ENCODE results near the gene SMARCC2.

Gene SMARCC2

GRCh38 chr12:56221232-56221756 lies 32.0 kb upstream of the SMARCC2 start:
- peak overlapping the region; percentile 93 for H3K27ac ChIP-seq
- H3K27me3 ChIP-seq, result no peaks in the 10 kb centered on the region
- no peak for TF ChIP-seq CTCF (IDR thresholded peaks at IDR 0.05)
- H3K4me3 ChIP-seq (ENCODE audit: low read depth in 1 of 2, low read length in 1 of 2), result peak overlapping the region; percentile 84 to 85
- peaks cover 48% of the 10 kb centered on the region in 2 experiments for H3K4me1 ChIP-seq (ENCODE audit: control insufficient read depth in 1 of 2, insufficient read depth in 1 of 2, low read depth in 1 of 2, low read length in 1 of 2)
- H3K36me3 ChIP-seq, result peaks cover 14% of the 10 kb centered on the region
- no peaks in the 10 kb centered on the region for H3K9me3 ChIP-seq

GRCh38 chr12:56220611-56221231 lies 31.4 kb upstream of the SMARCC2 start:
- no peak for TF ChIP-seq CTCF (IDR thresholded peaks at IDR 0.05)
- peaks cover 19% of the 10 kb centered on the region for H3K36me3 ChIP-seq
- no peaks in the 10 kb centered on the region for H3K9me3 ChIP-seq
- H3K4me3 ChIP-seq (ENCODE audit: low read depth in 1 of 2, low read length in 1 of 2), result peak overlapping the region; percentile 84 to 85
- peaks cover 48% of the 10 kb centered on the region in 2 experiments for H3K4me1 ChIP-seq (ENCODE audit: control insufficient read depth in 1 of 2, insufficient read depth in 1 of 2, low read depth in 1 of 2, low read length in 1 of 2)
- no peaks in the 10 kb centered on the region for H3K27me3 ChIP-seq
- peak overlapping the region; percentile 93 for H3K27ac ChIP-seq

- Histone ChIP-seq H3K9me3 (no peaks in the 10 kb centered on the region), H3K4me3 (ENCODE audit: low read depth in 1 of 2, low read length in 1 of 2) (peak overlapping the region in 1 of 2 experiments; percentile 84), H3K27me3 (no peaks in the 10 kb centered on the region), H3K27ac (peak overlapping the region; percentile 93), H3K4me1 (ENCODE audit: control insufficient read depth in 1 of 2, insufficient read depth in 1 of 2, low read depth in 1 of 2, low read length in 1 of 2) (peaks cover 47 to 48% of the 10 kb centered on the region in 2 experiments), H3K36me3 (peaks cover 28% of the 10 kb centered on the region)
- no peak for TF ChIP-seq CTCF (IDR thresholded peaks at IDR 0.05)
These were observed 30.6 kb upstream of the SMARCC2 start for GRCh38 chr12:56219840-56220239.

GRCh38 chr12:56216461-56216860 lies 27.2 kb upstream of the SMARCC2 start:
- H3K9me3 ChIP-seq, result no peaks in the 10 kb centered on the region
- TF ChIP-seq CTCF (IDR thresholded peaks at IDR 0.05), result no peak
- peaks cover 18 to 19% of the 10 kb centered on the region in 2 experiments for H3K4me1 ChIP-seq (ENCODE audit: control insufficient read depth in 1 of 2, insufficient read depth in 1 of 2, low read depth in 1 of 2, low read length in 1 of 2)
- H3K36me3 ChIP-seq, result peaks cover 62% of the 10 kb centered on the region
- H3K4me3 ChIP-seq (ENCODE audit: low read depth in 1 of 2, low read length in 1 of 2), result no peak overlapping the region
- H3K27me3 ChIP-seq, result no peaks in the 10 kb centered on the region
- no peak overlapping the region for H3K27ac ChIP-seq

- no peaks in the 10 kb centered on the region for H3K4me1 ChIP-seq (ENCODE audit: control insufficient read depth in 1 of 2, insufficient read depth in 1 of 2, low read depth in 1 of 2, low read length in 1 of 2)
- no peaks in the 10 kb centered on the region for H3K9me3 ChIP-seq
- no peak overlapping the region for H3K27ac ChIP-seq
- H3K4me3 ChIP-seq (ENCODE audit: low read depth in 1 of 2, low read length in 1 of 2), result no peak overlapping the region
- TF ChIP-seq CTCF (IDR thresholded peaks at IDR 0.05), result no peak
- peaks cover 88% of the 10 kb centered on the region for H3K36me3 ChIP-seq
- no peaks in the 10 kb centered on the region for H3K27me3 ChIP-seq
These were observed 24.6 kb upstream of the SMARCC2 start for GRCh38 chr12:56213878-56214277.
